Activated CD8-positive, alpha-beta memory T cell treated with anti-CD3 and anti-CD28 coated beads, Interleukin-2, amount 10 ng/mL, durations not matched to agents 7 days and 5 days (primary cell): ENCODE measurements around the gene LRRC10. TPM values are rescaled to one million over a fixed set of nuclear protein-coding genes. Genes with fewer than 3 reads are reported as not detected.
"Not testable (repeated sequence)": the region's sequence is repeated elsewhere in the genome, so short reads cannot be mapped to it uniquely, and the experiment has no call there.

Source experiments
- ATAC-seq: fragments of 150-1000 bp; cut with Tn5 transposase; one replicate; pipeline ENCODE4 v1.10.0; 2021; ENCODE audit warnings: moderate library complexity
- CTCF ChIA-PET: fragments of 350-600 bp; sonication (Branson Sonifier 250); formaldehyde crosslinking; loops from one replicate; lab custom pipeline; 2021; ENCODE audit warnings: antibody characterized with exemption; lab: Charles Lee
- DNase-seq: peaks from one replicate; pipeline ENCODE4 v3.0.0-alpha.2; 2020
- H3K27ac Mint-ChIP-seq: one replicate; pipeline ENCODE4 v1.8.0; 2021; ENCODE audit warnings: mild to moderate bottlenecking, mixed read lengths
- H3K27me3 Mint-ChIP-seq: one replicate; pipeline ENCODE4 v1.8.0; 2021; ENCODE audit warnings: mixed read lengths
- H3K36me3 Mint-ChIP-seq: one replicate; pipeline ENCODE4 v1.8.0; 2021; ENCODE audit warnings: mild to moderate bottlenecking, mixed read lengths
- H3K4me1 Mint-ChIP-seq: one replicate; pipeline ENCODE4 v1.8.0; 2021; ENCODE audit warnings: mixed read lengths
- H3K4me3 Mint-ChIP-seq: one replicate; pipeline ENCODE4 v1.8.0; 2021; ENCODE audit warnings: mild to moderate bottlenecking, moderate library complexity, mixed read lengths
- H3K9me3 Mint-ChIP-seq: one replicate; pipeline ENCODE4 v1.8.0; 2022; ENCODE audit warnings: low read depth, mixed read lengths
- total RNA-seq, 2 experiments: library from RNA; stranded (reverse); gene quantifications; one replicate each; pipeline ENCODE4 v1.2.3, GENCODE V29; 2021

LRRC10 gene
- total RNA-seq, 2 experiments from 2014 or later, result not detected

DNA sequence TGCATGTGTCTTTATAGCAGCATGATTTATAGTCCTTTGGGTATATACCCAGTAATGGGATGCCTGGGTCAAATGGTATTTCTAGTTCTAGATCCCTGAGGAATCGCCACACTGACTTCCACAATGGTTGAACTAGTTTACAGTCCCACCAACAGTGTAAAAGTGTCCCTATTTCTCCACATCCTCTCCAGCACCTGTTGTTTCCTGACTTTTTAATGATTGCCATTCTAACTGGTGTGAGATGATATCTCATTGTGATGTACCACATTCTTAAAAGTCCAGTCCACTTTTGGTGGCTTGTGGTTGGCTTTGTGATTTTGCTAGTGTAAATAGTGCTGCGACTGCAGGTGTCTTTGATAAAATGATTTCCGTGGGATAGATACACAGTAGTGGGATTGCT is 6.4 kb downstream of the LRRC10 start:
- ATAC-seq, H3K27ac Mint-ChIP-seq, H3K9me3 Mint-ChIP-seq, H3K4me3 Mint-ChIP-seq, CTCF ChIA-PET, H3K27me3 Mint-ChIP-seq, H3K4me1 Mint-ChIP-seq, DNase-seq: not testable (repeated sequence)
- H3K36me3 Mint-ChIP-seq, result peaks cover 32% of the 10 kb centered on the region

GRCh38 chr12:69603556-69603955 is 7.2 kb downstream of the LRRC10 start:
- not testable (repeated sequence) for H3K4me3 Mint-ChIP-seq, DNase-seq, H3K4me1 Mint-ChIP-seq, H3K27ac Mint-ChIP-seq, H3K27me3 Mint-ChIP-seq, H3K9me3 Mint-ChIP-seq, ATAC-seq
- peaks cover 35% of the 10 kb centered on the region for H3K36me3 Mint-ChIP-seq
- CTCF ChIA-PET, result interaction anchor here (0.6 kb wide), 1 partner anchor 253 kb away, joined by 3 read pairs; no protein-coding TSS in a partner anchor

GRCh38 chr12:69602954-69603353 is 7.8 kb downstream of the LRRC10 start:
- Mint-ChIP-seq H3K9me3 (no peaks in the 10 kb centered on the region), H3K4me1 (peaks cover 1% of the 10 kb centered on the region), H3K27me3 (no peaks in the 10 kb centered on the region), H3K4me3 (no peak overlapping the region), H3K27ac (no peak overlapping the region), H3K36me3 (peaks cover 39% of the 10 kb centered on the region)
- no peak for ATAC-seq
- DNase-seq, result no peak
- CTCF ChIA-PET, result no interaction called here

DNA sequence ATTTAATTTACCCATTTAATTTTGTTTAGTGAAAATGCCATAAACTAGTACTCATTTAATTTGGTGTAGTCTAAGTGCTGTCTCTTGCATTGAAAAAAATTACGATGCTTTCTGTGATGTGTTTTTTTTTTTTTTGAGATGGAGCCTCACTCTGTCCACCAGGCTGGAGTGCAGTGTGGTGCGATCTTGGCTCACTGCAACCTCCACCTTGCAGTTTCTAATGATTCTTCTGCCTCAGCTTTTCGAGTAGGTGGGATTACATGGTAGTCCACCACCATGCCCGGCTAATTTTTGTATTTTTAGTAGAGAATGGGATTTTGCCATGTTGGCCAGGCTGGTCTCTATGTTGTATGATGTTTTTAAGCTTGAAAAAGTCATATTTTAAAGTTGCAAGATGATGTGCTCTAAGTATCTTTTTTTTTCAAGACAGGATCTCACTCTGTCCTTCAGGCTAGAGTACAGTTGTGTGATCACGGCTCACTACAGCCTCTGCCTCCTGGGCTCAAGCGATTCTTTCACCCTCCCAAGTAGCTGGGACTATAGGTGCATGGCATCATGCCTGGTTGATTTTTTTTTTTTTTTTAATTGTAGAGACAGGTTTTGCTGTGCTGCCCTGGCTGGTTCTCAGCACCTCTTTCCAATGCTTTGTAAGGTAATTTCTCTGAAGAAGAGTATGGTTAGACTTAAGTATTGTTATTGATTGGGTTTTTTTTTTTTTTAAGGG is 8.6 kb downstream of the LRRC10 start:
- peaks cover 6% of the 10 kb centered on the region for H3K4me1 Mint-ChIP-seq
- no peak overlapping the region for H3K27ac Mint-ChIP-seq
- CTCF ChIA-PET, result no interaction called here
- ATAC-seq (no peak), DNase-seq (no peak)
- H3K9me3 Mint-ChIP-seq, result no peaks in the 10 kb centered on the region
- H3K27me3 Mint-ChIP-seq, result no peaks in the 10 kb centered on the region
- peaks cover 46% of the 10 kb centered on the region for H3K36me3 Mint-ChIP-seq
- no peak overlapping the region for H3K4me3 Mint-ChIP-seq

- no peaks in the 10 kb centered on the region for H3K9me3 Mint-ChIP-seq
- no peak overlapping the region for H3K27ac Mint-ChIP-seq
- no peak overlapping the region for H3K4me3 Mint-ChIP-seq
- CTCF ChIA-PET, result no interaction called here
- no peak for ATAC-seq
- DNase-seq, result no peak
- H3K36me3 Mint-ChIP-seq, result peaks cover 55% of the 10 kb centered on the region
- H3K27me3 Mint-ChIP-seq, result no peaks in the 10 kb centered on the region
- peaks cover 11% of the 10 kb centered on the region for H3K4me1 Mint-ChIP-seq
Measured at GRCh38 chr12:69600804-69601203, 9.9 kb downstream of the LRRC10 start.

DNA sequence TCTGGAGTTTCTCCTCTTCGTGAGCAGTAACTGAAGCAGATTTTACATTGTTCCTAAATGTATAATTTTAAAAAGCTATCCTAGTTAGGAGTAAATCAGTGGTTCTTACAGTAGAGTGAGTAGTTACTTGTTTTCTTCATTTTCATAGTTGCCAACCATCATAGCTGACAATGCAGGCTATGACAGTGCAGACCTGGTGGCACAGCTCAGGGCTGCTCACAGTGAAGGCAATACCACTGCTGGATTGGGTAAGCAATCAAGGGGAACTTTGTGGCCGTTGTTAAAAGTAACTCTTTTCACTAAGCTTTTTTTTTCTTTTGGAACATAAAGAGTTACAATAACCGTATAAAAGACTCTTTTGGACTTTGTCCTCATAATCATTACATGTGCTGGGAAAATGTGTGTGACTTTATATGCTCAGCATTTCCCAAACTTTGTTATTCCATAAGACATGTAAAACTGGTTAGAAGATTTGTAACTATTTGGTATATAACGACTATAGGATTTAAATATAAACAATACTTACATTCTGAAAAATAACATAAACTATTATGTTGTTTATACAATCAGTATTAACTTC is 12.4 kb downstream of the LRRC10 start:
- Mint-ChIP-seq H3K4me3 (no peak overlapping the region), H3K27ac (peak overlapping the region; percentile 63), H3K9me3 (no peaks in the 10 kb centered on the region), H3K36me3 (peaks cover 65% of the 10 kb centered on the region), H3K27me3 (no peaks in the 10 kb centered on the region), H3K4me1 (peaks cover 19% of the 10 kb centered on the region)
- DNase-seq (no peak), ATAC-seq (no peak)
- CTCF ChIA-PET, result interaction anchor here (1.5 kb wide), 1 partner anchor 27 kb away, joined by 5 read pairs; no protein-coding TSS in a partner anchor

GRCh38 chr12:69595689-69596088 is 15.0 kb downstream of the LRRC10 start:
- no peaks in the 10 kb centered on the region for H3K9me3 Mint-ChIP-seq
- peaks cover 25% of the 10 kb centered on the region for H3K4me1 Mint-ChIP-seq
- H3K36me3 Mint-ChIP-seq, result peaks cover 59% of the 10 kb centered on the region
- no peak for DNase-seq
- CTCF ChIA-PET, result no interaction called here
- peak overlapping the region; percentile 12 for H3K27ac Mint-ChIP-seq
- ATAC-seq, result no peak
- H3K4me3 Mint-ChIP-seq, result no peak overlapping the region
- no peaks in the 10 kb centered on the region for H3K27me3 Mint-ChIP-seq

DNA sequence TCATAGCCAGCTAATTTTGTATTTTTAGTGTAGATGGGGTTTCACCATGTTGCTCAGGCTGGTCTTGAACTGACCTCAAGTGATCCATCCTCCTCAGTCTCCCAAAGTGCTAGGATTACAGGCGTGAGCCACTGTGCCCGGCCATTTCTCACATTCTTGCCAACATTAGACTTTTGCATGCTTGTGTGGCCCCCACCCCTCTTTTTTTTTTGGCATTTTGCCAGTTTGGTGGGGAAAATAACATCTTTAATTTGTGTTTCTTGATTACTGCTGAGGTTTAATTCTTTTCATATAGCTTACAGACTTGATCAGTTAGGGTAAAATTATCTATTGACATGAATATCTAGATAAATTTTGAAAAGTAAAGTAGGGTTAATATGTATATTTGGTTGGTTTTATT is 21.6 kb downstream of the LRRC10 start:
- CTCF ChIA-PET, result interaction anchor here (1.2 kb wide), 1 partner anchor 18 kb away, joined by 3 read pairs; no protein-coding TSS in a partner anchor
- peaks cover 58% of the 10 kb centered on the region for H3K36me3 Mint-ChIP-seq
- peaks cover 38% of the 10 kb centered on the region for H3K4me1 Mint-ChIP-seq
- no peak for ATAC-seq
- no peaks in the 10 kb centered on the region for H3K9me3 Mint-ChIP-seq
- no peak overlapping the region for H3K4me3 Mint-ChIP-seq
- H3K27ac Mint-ChIP-seq, result no peak overlapping the region
- H3K27me3 Mint-ChIP-seq, result no peaks in the 10 kb centered on the region
- DNase-seq, result no peak

GRCh38 chr12:69588527-69588926 is 22.2 kb downstream of the LRRC10 start:
- Mint-ChIP-seq H3K4me1 (peaks cover 36% of the 10 kb centered on the region), H3K36me3 (peaks cover 54% of the 10 kb centered on the region), H3K4me3 (no peak overlapping the region), H3K27me3 (no peaks in the 10 kb centered on the region), H3K9me3 (no peaks in the 10 kb centered on the region), H3K27ac (no peak overlapping the region)
- no peak for DNase-seq
- ATAC-seq, result no peak
- CTCF ChIA-PET, result no interaction called here

DNA sequence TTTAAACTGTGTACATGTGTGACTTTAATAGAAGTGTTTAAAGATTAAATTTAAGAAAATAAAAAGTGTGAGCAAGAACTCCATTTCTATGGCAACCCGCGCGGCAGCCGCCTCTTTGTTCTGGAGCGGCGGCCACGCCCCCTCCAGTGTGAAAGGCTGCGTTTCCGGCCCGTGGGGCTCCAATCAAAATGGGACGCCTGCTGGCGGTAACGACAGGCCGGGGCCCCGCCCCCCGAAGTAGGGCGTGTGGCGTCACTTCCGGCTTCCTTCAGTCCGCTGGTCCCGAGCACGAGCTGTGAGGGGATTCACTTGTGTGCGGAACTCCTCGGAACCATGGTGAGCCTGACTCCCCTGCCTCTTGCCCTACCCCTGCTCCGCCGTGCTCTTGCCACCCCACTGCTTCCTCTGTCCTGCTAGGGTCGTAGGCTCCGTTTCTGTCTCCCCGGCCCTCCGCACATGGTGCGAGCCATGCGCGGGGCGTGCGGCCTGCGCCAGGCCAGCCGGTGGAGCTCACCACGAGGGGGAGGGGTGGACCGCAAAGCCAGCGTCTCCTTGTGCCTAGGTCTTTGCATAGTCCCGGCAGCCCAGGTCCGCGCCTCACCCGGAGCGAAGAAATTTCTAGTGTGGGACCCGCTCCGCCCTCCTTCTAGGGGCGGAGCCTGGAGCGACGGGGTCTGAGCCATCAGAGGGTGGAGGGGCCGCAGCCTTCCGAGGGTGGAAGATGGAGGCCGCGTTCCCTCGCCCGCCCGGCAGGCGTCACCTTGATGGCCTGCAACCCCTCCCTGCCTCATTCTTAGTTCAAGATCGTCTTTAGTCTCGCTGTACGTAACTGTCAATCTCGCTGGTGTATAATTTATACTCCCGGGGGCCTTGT is 25.3 kb downstream of the LRRC10 start, which contains the start of gene CCT2:
Gene CCT2, plus strand, starts transcription at position 271 of the 874 bp plus-strand sequence. Its CDS starts 63 bp downstream, at position 334.
- H3K4me3 Mint-ChIP-seq, result peak within 1 kb of the TSS; percentile 89
- peaks cover 35% of the 10 kb centered on the region for H3K36me3 Mint-ChIP-seq
- ATAC-seq, result peak; percentile 94
- H3K27ac Mint-ChIP-seq, result peak within 1 kb of the TSS; percentile 94
- peak; percentile 97 for DNase-seq
- CTCF ChIA-PET, result interaction anchor here (0.8 to 3.0 kb wide), 7 partner anchors 14 to 429 kb away, joined by 3 to 25 read pairs (median 5); no protein-coding TSS in a partner anchor
- no peaks in the 10 kb centered on the region for H3K27me3 Mint-ChIP-seq
- H3K9me3 Mint-ChIP-seq, result no peaks in the 10 kb centered on the region
- H3K4me1 Mint-ChIP-seq, result peaks cover 28% of the 10 kb centered on the region

DNA sequence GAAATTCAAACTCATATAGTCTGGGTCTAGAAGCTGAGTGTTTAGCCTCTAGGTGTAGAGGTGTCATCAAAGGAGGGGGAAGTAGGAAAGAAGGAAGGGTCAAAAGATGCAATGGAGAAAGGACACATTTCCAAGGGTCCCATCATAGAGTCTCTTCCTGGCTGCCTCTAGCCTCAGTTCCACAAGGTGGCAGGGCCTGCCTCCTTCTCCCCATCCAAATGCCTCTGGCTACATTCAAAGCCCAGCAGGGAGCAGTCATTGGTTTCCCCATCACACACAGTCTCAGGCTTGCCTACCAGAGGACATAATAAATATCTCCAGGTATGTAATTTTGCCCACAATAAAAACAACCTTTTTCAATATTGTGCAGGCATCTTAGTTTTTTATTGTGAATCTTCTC is 27.5 kb downstream of the LRRC10 start:
- Mint-ChIP-seq H3K27ac (no peak overlapping the region), H3K4me3 (no peak overlapping the region), H3K4me1 (peaks cover 22% of the 10 kb centered on the region), H3K9me3 (no peaks in the 10 kb centered on the region), H3K27me3 (no peaks in the 10 kb centered on the region), H3K36me3 (peaks cover 17% of the 10 kb centered on the region)
- CTCF ChIA-PET, result interaction anchor here (1.3 to 4.9 kb wide), 3 partner anchors 12 to 113 kb away, joined by 3 to 26 read pairs (median 15); partner anchors contain the start of gene FRS2
- ATAC-seq (no peak), DNase-seq (no peak)

- no peaks in the 10 kb centered on the region for H3K9me3 Mint-ChIP-seq
- no peak overlapping the region for H3K4me3 Mint-ChIP-seq
- H3K27me3 Mint-ChIP-seq, result no peaks in the 10 kb centered on the region
- H3K36me3 Mint-ChIP-seq, result peaks cover 3% of the 10 kb centered on the region
- ATAC-seq, result no peak
- peaks cover 12% of the 10 kb centered on the region for H3K4me1 Mint-ChIP-seq
- DNase-seq, result no peak
- no peak overlapping the region for H3K27ac Mint-ChIP-seq
- CTCF ChIA-PET, result interaction anchor here (0.7 to 4.9 kb wide), 3 partner anchors 9 to 1169 kb away, joined by 3 to 26 read pairs (median 6); no protein-coding TSS in a partner anchor
Measured at GRCh38 chr12:69580074-69580473, 30.6 kb downstream of the LRRC10 start.

- CTCF ChIA-PET, result interaction anchor here (1.3 to 4.9 kb wide), 2 partner anchors 8 to 222 kb away, joined by 6 to 26 read pairs; no protein-coding TSS in a partner anchor
- DNase-seq, result no peak
Measured at GRCh38 chr12:69579029-69579428, 31.7 kb downstream of the LRRC10 start.

More at GRCh38 chr12:69579029-69579428, 31.7 kb downstream of the LRRC10 start:
- Mint-ChIP-seq H3K4me1 (peaks cover 8% of the 10 kb centered on the region), H3K27ac (no peak overlapping the region), H3K27me3 (no peaks in the 10 kb centered on the region), H3K36me3 (peaks cover 10% of the 10 kb centered on the region), H3K4me3 (no peak overlapping the region), H3K9me3 (no peaks in the 10 kb centered on the region)
- ATAC-seq, result no peak
